GM21515 (cell line): ENCODE measurements around the gene FGFBP2.

ENCODE experiments used
- ATAC-seq: cut with Tn5 transposase; IDR thresholded peaks from one replicate; pipeline ENCODE4 v1.9.1; 2021; ENCODE audit not compliant: unreplicated experiment

The FGFBP2 gene

GRCh38 chr4:15963001-15963451 is at the start of gene FGFBP2:
FGFBP2 (minus strand) TSS chr4:15963175; CDS start chr4:15963129, 46 bp downstream.
- ATAC-seq, result peak; percentile 30

GRCh38 chr4:16011173-16011572 is 48.2 kb upstream of the FGFBP2 start:
- ATAC-seq, result no peak

GRCh38 chr4:16009153-16009552 is 46.2 kb upstream of the FGFBP2 start:
- no peak for ATAC-seq

- ATAC-seq, result no peak
Observed at GRCh38 chr4:16007471-16008095, 44.6 kb upstream of the FGFBP2 start.

GRCh38 chr4:16006771-16007446 is 43.9 kb upstream of the FGFBP2 start:
- no peak for ATAC-seq

- no peak for ATAC-seq
Observed at GRCh38 chr4:16005676-16006075, 42.7 kb upstream of the FGFBP2 start.

- peak; percentile 98 for ATAC-seq
Observed at GRCh38 chr4:16001484-16001858, 38.5 kb upstream of the FGFBP2 start.

- no peak for ATAC-seq
Observed at GRCh38 chr4:16000708-16001483, 37.9 kb upstream of the FGFBP2 start.

GRCh38 chr4:15996773-15997172 is 33.8 kb upstream of the FGFBP2 start:
- no peak for ATAC-seq

GRCh38 chr4:15995826-15996225 is 32.9 kb upstream of the FGFBP2 start:
- no peak for ATAC-seq

GRCh38 chr4:15992167-15992485 is 29.2 kb upstream of the FGFBP2 start:
- ATAC-seq, result no peak

GRCh38 chr4:15990570-15991285 is 27.8 kb upstream of the FGFBP2 start:
- no peak for ATAC-seq

GRCh38 chr4:15989424-15989823 is 26.4 kb upstream of the FGFBP2 start:
- no peak for ATAC-seq

GRCh38 chr4:15988222-15988621 is 25.2 kb upstream of the FGFBP2 start:
- no peak for ATAC-seq

GRCh38 chr4:15986907-15987306 is 23.9 kb upstream of the FGFBP2 start:
- no peak for ATAC-seq

GRCh38 chr4:15983610-15984009 is 20.6 kb upstream of the FGFBP2 start:
- ATAC-seq, result no peak

GRCh38 chr4:15982842-15983524 is 20.0 kb upstream of the FGFBP2 start:
- ATAC-seq, result no peak

GRCh38 chr4:15976456-15977447 is 13.8 kb upstream of the FGFBP2 start:
- ATAC-seq, result no peak

- ATAC-seq, result no peak
Observed at GRCh38 chr4:15971068-15971801, 8.3 kb upstream of the FGFBP2 start.
